GM13977 (cell line): ENCODE data around the gene PTPRK.

Experiments
- DNase-seq: peaks from one replicate; pipeline ENCODE4 v3.0.0; 2012; ENCODE audit warnings: low spot score
- in situ Hi-C: fragments of 300-500 bp; cut with MboI; formaldehyde crosslinking; loops from one replicate; pipeline ENCODE4 v1.12.0; 2022; ENCODE audit warnings: low sequenced_read_pairs, low pct_unique_long_range_greater_than_20kb, mixed read lengths, inconsistent platforms; ENCODE audit not compliant: unreplicated experiment
- TF ChIP-seq, protein P1 (sequence below): IDR thresholded peaks from 2 replicates; pipeline ENCODE4 v1.5.1; 2012; ENCODE audit warnings: mild to moderate bottlenecking, control low read depth; ENCODE audit not compliant: insufficient read depth; ENCODE audit errors: extremely low read depth, missing control alignments

Gene PTPRK

DNA sequence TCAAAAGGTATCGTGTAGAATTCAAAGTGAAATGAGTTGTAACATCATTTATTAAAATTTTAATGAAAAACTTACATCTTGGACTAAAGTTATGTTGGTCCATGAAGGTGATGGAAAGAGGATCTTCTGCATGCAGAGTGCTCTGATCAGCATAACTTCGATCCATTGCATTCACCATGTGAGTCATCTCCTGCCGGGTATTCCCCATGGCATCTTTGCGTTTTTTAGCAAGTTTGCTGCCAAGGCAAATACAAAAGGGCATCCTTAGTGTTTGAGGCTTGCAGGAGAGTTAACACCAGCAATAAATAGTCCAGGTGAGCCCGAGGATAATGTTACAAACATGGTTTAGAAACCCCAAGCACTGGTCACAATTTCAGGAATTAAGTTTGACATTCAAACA, 515.4 kb downstream of the PTPRK start:
- no peak for DNase-seq
- TF ChIP-seq, protein P1, sequence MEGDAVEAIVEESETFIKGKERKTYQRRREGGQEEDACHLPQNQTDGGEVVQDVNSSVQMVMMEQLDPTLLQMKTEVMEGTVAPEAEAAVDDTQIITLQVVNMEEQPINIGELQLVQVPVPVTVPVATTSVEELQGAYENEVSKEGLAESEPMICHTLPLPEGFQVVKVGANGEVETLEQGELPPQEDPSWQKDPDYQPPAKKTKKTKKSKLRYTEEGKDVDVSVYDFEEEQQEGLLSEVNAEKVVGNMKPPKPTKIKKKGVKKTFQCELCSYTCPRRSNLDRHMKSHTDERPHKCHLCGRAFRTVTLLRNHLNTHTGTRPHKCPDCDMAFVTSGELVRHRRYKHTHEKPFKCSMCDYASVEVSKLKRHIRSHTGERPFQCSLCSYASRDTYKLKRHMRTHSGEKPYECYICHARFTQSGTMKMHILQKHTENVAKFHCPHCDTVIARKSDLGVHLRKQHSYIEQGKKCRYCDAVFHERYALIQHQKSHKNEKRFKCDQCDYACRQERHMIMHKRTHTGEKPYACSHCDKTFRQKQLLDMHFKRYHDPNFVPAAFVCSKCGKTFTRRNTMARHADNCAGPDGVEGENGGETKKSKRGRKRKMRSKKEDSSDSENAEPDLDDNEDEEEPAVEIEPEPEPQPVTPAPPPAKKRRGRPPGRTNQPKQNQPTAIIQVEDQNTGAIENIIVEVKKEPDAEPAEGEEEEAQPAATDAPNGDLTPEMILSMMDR, result no peak
- in situ Hi-C loops, result no loop called here

DNA sequence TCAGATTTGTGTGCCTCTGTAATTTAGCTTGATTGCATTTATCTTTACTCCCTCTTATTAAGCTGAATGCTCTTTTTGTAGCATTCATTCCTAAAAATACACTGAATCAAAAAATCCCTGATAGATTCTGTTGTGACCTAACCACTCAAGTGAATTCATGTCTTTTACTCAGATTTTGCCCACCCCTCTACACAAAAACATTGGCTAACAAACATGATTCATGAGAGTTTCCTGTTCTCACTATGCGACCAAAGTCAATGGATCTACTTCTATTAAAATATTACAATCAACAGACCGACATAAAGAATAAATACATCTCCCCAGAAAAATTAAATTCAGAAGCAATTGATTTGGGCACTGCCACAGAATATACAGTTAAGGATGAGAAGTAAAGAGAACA, 520.0 kb downstream of the PTPRK start:
- in situ Hi-C loops, result no loop called here
- DNase-seq, result no peak
- TF ChIP-seq, protein P1, result no peak

DNA sequence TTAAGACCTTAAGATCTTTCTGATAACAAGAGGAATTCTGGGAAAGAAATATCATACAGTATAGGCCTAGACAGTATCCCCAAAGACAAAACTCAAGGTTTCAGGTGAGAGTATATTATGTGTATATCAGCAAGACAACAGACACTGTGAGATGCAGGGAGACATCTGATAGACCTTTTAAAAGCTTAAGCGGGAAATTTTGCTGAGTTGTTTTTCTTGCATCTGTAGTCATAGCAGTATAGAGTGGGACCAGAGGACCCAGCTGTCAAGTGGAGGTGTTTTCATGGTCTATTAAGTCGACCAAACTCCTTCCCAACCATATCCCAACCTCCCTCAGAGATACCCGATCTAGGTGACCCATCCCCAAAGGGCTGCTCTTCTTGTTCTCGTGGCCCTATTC, 521.4 kb downstream of the PTPRK start:
- no peak for DNase-seq
- TF ChIP-seq, protein P1, result no peak
- in situ Hi-C loops, result no loop called here

DNA sequence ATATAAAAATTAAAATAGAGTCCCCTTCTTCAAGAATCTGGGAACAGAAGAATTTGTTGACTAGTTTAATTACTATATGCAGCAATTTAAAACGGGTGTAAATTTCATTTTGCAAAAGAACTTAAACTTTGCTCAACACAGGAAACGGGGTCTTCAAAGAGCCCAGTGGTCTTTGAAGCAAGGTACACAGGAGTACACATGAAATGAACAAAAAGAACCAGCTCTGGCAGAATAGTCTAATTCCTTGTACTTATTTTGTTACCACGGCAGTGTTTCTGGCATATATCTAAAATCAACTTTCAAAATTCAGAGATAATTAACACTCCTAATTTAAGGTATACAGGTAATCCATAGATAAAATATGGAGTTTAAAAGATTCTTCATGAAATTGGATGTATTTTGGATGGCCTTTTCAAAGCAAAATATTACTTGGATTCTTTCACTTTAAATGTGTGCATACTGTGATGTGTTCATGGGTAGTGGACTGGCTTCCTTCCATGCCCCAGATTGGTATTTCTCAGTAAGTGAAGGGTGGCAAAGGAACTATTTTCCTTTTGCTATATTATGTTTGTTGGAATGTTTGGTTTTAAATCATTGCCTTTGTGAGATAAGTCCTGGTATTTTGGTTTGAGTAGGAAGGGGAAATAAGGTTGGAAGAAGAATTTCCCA, 522.8 kb downstream of the PTPRK start:
- TF ChIP-seq, protein P1, result no peak
- in situ Hi-C loops, result no loop called here
- no peak for DNase-seq

DNA sequence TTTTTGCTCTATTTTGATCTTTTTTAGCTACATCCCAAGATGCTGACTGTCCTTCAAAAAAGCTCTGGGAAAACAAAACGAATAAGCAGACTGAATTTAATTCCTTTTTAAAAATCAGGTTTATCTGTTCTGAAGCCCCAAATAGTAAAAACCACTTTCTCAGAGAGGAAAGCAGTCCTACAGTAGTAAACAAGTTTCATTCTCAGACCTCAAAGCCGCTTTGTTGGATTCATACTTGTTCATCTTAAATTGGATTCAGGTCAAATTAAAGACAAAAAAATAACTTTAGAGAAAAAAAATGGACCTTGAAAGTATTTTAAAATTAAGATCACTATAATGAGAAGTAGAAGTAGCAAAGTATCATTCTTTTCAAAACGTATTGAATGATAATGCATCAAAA, 523.5 kb downstream of the PTPRK start:
- in situ Hi-C loops, result no loop called here
- DNase-seq, result no peak
- TF ChIP-seq, protein P1, result no peak

DNA sequence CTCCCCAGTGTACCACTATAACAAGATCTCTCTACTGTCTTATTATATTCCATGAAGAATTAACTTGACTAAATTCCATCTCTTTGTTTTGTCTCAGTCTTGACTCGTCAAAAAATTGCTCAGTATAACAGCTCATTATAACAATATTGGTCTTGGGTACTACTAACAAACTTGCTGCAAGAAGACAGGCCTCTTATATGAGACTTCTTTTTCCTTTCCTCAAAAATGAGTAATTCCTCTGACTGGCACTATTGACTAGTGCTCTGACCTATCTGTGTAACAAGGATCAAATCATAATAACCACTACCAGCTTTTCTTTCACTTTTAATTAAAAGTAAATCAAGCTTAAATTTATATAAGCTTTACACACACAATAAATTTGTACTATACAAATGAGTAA, 528.3 kb downstream of the PTPRK start:
- TF ChIP-seq, protein P1, result no peak
- no peak for DNase-seq
- in situ Hi-C loops, result no loop called here

DNA sequence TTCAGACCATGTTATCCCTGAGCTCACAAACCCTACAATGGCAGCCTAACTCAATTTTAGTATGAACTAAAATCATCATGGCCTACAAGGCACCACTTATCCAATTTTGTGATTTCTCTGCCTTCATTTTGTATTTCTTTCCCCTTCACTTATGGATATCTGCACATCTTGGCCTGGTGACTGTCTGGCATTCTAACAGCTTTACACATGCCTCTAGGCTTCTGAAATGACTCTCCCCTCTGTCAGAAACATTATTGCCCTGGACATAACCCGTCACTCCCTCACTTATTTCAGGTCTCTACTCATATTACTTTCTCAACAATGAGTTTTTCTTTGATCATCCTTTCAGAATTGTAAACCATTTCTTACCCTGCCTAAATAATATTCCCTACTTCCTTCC, 530.3 kb downstream of the PTPRK start:
- TF ChIP-seq, protein P1, result no peak
- in situ Hi-C loops, result no loop called here
- DNase-seq, result no peak
